ENCODE results near the gene TMEM135. TPM values are rescaled to one million over a fixed set of nuclear protein-coding genes. Genes with fewer than 3 reads are reported as not detected.

TMEM135 gene
- total RNA-seq, 1 donor from 2014 or later = 38.1 TPM

DNA sequence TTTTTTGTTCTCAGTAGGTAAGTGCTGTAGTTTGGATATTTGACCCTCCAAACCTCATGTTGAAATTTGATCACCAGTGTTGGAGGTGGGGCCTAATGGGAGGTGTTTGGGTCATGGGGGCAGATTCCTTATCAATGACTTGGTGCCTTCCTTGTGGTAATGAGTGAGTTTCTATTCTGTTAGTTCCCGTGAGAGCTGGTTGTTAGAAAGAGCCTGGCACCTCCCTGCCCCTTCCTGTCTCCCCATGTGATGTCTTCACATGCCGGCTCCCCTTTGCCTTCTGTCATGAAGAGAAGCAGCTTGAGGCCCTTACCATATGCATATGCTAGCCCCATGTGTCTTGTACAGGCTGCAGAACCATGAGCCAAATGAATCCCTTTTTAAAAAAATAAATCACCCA lies 138.3 kb downstream of the TMEM135 start:
- TF ChIP-seq, protein P1, sequence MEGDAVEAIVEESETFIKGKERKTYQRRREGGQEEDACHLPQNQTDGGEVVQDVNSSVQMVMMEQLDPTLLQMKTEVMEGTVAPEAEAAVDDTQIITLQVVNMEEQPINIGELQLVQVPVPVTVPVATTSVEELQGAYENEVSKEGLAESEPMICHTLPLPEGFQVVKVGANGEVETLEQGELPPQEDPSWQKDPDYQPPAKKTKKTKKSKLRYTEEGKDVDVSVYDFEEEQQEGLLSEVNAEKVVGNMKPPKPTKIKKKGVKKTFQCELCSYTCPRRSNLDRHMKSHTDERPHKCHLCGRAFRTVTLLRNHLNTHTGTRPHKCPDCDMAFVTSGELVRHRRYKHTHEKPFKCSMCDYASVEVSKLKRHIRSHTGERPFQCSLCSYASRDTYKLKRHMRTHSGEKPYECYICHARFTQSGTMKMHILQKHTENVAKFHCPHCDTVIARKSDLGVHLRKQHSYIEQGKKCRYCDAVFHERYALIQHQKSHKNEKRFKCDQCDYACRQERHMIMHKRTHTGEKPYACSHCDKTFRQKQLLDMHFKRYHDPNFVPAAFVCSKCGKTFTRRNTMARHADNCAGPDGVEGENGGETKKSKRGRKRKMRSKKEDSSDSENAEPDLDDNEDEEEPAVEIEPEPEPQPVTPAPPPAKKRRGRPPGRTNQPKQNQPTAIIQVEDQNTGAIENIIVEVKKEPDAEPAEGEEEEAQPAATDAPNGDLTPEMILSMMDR (IDR thresholded peaks at IDR 0.05; ENCODE audit: partially characterized antibody, unreplicated experiment) = no peak
- H3K27me3 Mint-ChIP-seq (ENCODE audit: unreplicated experiment) = no peaks in the 10 kb centered on the region
- no peak overlapping the region for H3K4me3 Mint-ChIP-seq (ENCODE audit: unreplicated experiment)
- DNase-seq = no peak
- H3K27ac Mint-ChIP-seq (ENCODE audit: unreplicated experiment) = peak overlapping the region; percentile 41
- no peaks in the 10 kb centered on the region for H3K36me3 Mint-ChIP-seq (ENCODE audit: unreplicated experiment)
- peaks cover 1% of the 10 kb centered on the region for H3K9me3 Mint-ChIP-seq (ENCODE audit: unreplicated experiment)
- H3K4me1 Mint-ChIP-seq (ENCODE audit: low read depth, unreplicated experiment) = peaks cover 12% of the 10 kb centered on the region

DNA sequence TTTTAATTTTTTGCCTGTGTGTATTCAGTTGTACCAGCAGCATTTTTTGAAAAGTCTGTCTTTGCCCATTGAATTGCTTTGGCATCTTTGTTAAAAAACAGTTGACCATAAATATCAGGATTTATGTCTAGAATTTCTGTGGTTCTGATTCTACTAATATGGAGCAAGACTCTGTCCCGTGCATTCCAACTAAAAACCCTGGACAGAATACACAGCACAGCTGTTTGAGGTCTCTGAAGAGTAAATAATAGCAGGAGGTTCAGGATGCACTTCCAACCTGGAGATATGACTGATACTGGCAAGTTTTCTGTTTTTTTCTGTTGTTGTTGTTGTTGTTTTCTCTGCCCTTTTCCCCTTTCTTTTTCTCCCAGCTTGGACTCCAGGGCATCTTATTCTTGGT lies 141.9 kb downstream of the TMEM135 start:
- Mint-ChIP-seq H3K27ac (ENCODE audit: unreplicated experiment) (peak overlapping the region; percentile 71), H3K9me3 (ENCODE audit: unreplicated experiment) (peaks cover 1% of the 10 kb centered on the region), H3K36me3 (ENCODE audit: unreplicated experiment) (no peaks in the 10 kb centered on the region), H3K27me3 (ENCODE audit: unreplicated experiment) (no peaks in the 10 kb centered on the region), H3K4me3 (ENCODE audit: unreplicated experiment) (no peak overlapping the region), H3K4me1 (ENCODE audit: low read depth, unreplicated experiment) (peaks cover 6% of the 10 kb centered on the region)
- no peak for DNase-seq
- TF ChIP-seq, protein P1 (IDR thresholded peaks at IDR 0.05; ENCODE audit: partially characterized antibody, unreplicated experiment) = no peak

- H3K27ac Mint-ChIP-seq (ENCODE audit: unreplicated experiment) = no peak overlapping the region
- H3K4me1 Mint-ChIP-seq (ENCODE audit: low read depth, unreplicated experiment) = peaks cover 4% of the 10 kb centered on the region
- TF ChIP-seq, protein P1 (IDR thresholded peaks at IDR 0.05; ENCODE audit: partially characterized antibody, unreplicated experiment) = no peak
- no peak overlapping the region for H3K4me3 Mint-ChIP-seq (ENCODE audit: unreplicated experiment)
- H3K27me3 Mint-ChIP-seq (ENCODE audit: unreplicated experiment) = no peaks in the 10 kb centered on the region
- peaks cover 1% of the 10 kb centered on the region for H3K9me3 Mint-ChIP-seq (ENCODE audit: unreplicated experiment)
- no peaks in the 10 kb centered on the region for H3K36me3 Mint-ChIP-seq (ENCODE audit: unreplicated experiment)
- DNase-seq = no peak
Measured at GRCh38 chr11:87180742-87181141, 143.0 kb downstream of the TMEM135 start.

- TF ChIP-seq, protein P1 (IDR thresholded peaks at IDR 0.05; ENCODE audit: partially characterized antibody, unreplicated experiment) = no peak
- DNase-seq = no peak
- H3K9me3 Mint-ChIP-seq (ENCODE audit: unreplicated experiment) = peaks cover 1% of the 10 kb centered on the region
- no peak overlapping the region for H3K27ac Mint-ChIP-seq (ENCODE audit: unreplicated experiment)
- H3K27me3 Mint-ChIP-seq (ENCODE audit: unreplicated experiment) = no peaks in the 10 kb centered on the region
- H3K4me3 Mint-ChIP-seq (ENCODE audit: unreplicated experiment) = no peak overlapping the region
- no peaks in the 10 kb centered on the region for H3K36me3 Mint-ChIP-seq (ENCODE audit: unreplicated experiment)
- H3K4me1 Mint-ChIP-seq (ENCODE audit: low read depth, unreplicated experiment) = peaks cover 4% of the 10 kb centered on the region
Measured at GRCh38 chr11:87181143-87181542, 143.4 kb downstream of the TMEM135 start.

GRCh38 chr11:87185228-87185627 lies 147.5 kb downstream of the TMEM135 start:
- no peak overlapping the region for H3K27ac Mint-ChIP-seq (ENCODE audit: unreplicated experiment)
- no peak overlapping the region for H3K4me3 Mint-ChIP-seq (ENCODE audit: unreplicated experiment)
- TF ChIP-seq, protein P1 (IDR thresholded peaks at IDR 0.05; ENCODE audit: partially characterized antibody, unreplicated experiment) = no peak
- no peaks in the 10 kb centered on the region for H3K9me3 Mint-ChIP-seq (ENCODE audit: unreplicated experiment)
- no peaks in the 10 kb centered on the region for H3K4me1 Mint-ChIP-seq (ENCODE audit: low read depth, unreplicated experiment)
- no peak for DNase-seq
- peaks cover 1% of the 10 kb centered on the region for H3K27me3 Mint-ChIP-seq (ENCODE audit: unreplicated experiment)
- H3K36me3 Mint-ChIP-seq (ENCODE audit: unreplicated experiment) = no peaks in the 10 kb centered on the region
